Colonic mucosa (tissue), 4 donors: ENCODE data around the gene BPIFB2. TPM values are rescaled to one million over a fixed set of nuclear protein-coding genes. Genes with fewer than 3 reads are reported as not detected.

Experiments
- DNase-seq: peaks from one replicate; pipeline ENCODE4 v3.0.0-alpha.2; 2020
- H3K27ac ChIP-seq: fragments of 200-600 bp; one replicate; pipeline ENCODE4 v1.8.0; 2021
- H3K27me3 ChIP-seq: fragments of 200-600 bp; one replicate; pipeline ENCODE4 v1.8.0; 2021
- H3K36me3 ChIP-seq: fragments of 200-600 bp; one replicate; pipeline ENCODE4 v1.8.0; 2021
- H3K4me1 ChIP-seq: fragments of 200-600 bp; one replicate; pipeline ENCODE4 v1.8.0; 2021; ENCODE audit warnings: mild to moderate bottlenecking
- H3K4me3 ChIP-seq: fragments of 200-600 bp; one replicate; pipeline ENCODE4 v1.8.0; 2021
- H3K9ac ChIP-seq, 2 donors: one replicate each; pipeline ENCODE4 v1.7.0; 2013; ENCODE audit warnings: control low read depth in 2 of 2, low read depth in 2 of 2, low read length in 2 of 2
- H3K9me3 ChIP-seq: fragments of 200-600 bp; one replicate; pipeline ENCODE4 v1.8.0; 2021
- intact Hi-C: fragments of 100-400 bp; cut with DNase I; formaldehyde crosslinking; loops from one replicate; pipeline ENCODE4 v1.14.1; 2022
- total RNA-seq, 2 donors: library from RNA; stranded (reverse); fragmentation: NEBNext Ultra II Directional in 1 of 2; extraction: Animal tissue kit (Norgen Biotek cat#: 25700) in 1 of 2; gene quantifications; one replicate each; pipeline ENCODE4 v1.2.1, GENCODE V29; 2021
- TF ChIP-seq, protein P1 (sequence below): fragments of 200-600 bp; IDR thresholded peaks from one replicate; pipeline ENCODE4 v1.8.0; 2022; ENCODE audit warnings: antibody characterized with exemption, mild to moderate bottlenecking
- donor health status: healthy.
- donor health status: DM: no; HTN: no; CAD: no.
- donor health status: DM: no; HTN: no; CAD: no.

BPIFB2 gene
- total RNA-seq, 2 donors from 2014 or later = 0.35 TPM; not detected in 1

DNA sequence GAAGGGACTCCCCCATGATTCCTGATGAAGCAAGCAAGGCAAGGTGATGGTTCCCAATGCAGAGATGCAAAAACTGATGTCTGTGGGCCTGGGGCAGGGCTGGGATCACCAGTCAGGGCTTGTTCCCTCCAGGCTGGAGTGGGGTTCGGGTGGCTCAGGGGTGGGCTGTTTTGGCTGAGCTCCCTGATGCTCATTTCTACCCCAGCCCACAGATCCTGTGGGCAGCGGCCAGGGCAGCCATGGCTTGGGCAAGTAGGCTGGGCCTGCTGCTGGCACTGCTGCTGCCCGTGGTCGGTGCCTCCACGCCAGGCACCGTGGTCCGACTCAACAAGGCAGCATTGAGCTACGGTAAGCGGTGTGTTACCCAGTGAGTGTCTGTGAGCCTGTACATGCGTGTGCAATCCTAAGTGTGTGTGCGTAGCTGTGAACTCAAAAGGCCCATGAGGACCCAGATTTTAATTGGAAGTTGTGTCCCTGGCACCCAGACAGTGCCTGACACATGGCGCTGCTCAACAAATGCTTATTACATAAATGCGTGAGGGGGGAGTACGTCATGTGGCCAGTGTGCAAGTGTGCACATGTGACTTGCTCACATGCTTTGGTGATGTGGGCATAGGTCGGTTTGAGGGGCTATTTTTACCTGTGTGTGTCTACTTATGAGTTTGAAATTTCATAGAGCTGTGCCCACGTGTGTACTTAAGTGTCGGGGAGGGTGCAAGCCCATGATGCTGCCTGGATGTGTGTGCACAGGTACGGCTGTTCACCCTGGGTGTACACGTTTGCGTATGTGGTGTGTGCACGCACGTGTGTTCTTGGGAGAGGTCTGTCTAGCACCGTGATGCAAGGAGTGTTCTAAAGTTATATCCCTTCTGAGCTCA is 1.1 kb downstream of the BPIFB2 start:
- Histone ChIP-seq H3K36me3 (no peaks in the 10 kb centered on the region), H3K4me1 (no peaks in the 10 kb centered on the region), H3K27ac (no peak overlapping the region), H3K9ac (no peak overlapping the region), H3K9me3 (no peaks in the 10 kb centered on the region), H3K4me3 (no peak overlapping the region), H3K27me3 (no peaks in the 10 kb centered on the region)
- no peak for DNase-seq
- intact Hi-C loops = loop anchor here (10.0 kb wide), 1 partner anchor 214 kb away; no protein-coding TSS in a partner anchor
- TF ChIP-seq, protein P1, sequence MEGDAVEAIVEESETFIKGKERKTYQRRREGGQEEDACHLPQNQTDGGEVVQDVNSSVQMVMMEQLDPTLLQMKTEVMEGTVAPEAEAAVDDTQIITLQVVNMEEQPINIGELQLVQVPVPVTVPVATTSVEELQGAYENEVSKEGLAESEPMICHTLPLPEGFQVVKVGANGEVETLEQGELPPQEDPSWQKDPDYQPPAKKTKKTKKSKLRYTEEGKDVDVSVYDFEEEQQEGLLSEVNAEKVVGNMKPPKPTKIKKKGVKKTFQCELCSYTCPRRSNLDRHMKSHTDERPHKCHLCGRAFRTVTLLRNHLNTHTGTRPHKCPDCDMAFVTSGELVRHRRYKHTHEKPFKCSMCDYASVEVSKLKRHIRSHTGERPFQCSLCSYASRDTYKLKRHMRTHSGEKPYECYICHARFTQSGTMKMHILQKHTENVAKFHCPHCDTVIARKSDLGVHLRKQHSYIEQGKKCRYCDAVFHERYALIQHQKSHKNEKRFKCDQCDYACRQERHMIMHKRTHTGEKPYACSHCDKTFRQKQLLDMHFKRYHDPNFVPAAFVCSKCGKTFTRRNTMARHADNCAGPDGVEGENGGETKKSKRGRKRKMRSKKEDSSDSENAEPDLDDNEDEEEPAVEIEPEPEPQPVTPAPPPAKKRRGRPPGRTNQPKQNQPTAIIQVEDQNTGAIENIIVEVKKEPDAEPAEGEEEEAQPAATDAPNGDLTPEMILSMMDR = no peak

DNA sequence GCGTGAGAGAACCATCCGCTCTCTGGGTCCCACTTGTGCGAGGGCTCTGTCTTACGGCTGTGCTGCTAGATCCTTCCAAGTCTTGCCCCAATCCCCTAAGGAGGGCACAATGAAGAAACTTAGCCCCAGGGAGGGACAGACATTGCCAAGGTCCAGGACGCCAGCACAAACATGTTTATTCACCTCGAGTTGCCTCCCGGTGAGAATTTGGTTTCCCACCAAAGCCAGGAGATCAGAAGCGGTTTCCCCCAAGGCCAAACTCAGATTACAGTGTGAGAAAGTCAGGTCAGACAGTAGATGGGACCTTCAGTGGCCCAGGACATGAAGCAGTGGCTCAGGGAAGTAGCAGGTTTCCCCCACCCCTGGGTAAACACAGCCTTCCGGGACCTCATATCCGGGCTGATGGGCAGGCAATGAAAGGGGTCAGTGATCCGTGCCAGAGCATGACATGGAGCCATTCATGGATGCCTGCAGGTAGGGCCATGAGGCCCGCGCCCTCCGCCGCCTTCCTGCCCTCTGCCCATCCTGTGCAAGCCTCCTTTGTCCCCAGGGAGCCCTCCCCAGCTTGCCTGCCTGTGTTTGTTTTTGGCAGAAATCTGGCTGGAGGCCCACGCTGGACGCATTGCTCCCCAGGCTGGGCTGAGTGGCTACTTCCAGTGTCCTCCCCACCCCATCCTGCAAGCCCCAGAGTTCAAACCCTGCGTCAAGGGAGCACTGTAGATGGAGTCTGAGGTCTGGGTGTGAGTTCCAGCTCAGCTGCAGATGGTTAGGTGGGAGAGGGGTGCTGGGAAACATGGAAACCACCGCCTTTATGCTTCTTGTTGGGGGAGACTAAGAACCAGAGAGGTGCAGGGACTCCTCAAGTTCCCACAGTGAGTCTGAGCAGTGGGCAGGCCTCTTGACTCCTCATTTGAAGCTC is 2.0 kb downstream of the BPIFB2 start:
- Histone ChIP-seq H3K9ac (no peak overlapping the region), H3K27ac (no peak overlapping the region), H3K4me1 (no peaks in the 10 kb centered on the region), H3K9me3 (no peaks in the 10 kb centered on the region), H3K36me3 (no peaks in the 10 kb centered on the region), H3K27me3 (no peaks in the 10 kb centered on the region), H3K4me3 (no peak overlapping the region)
- TF ChIP-seq, protein P1 = no peak
- intact Hi-C loops = loop anchor here (10.0 kb wide), 1 partner anchor 215 kb away; no protein-coding TSS in a partner anchor
- no peak for DNase-seq

DNA sequence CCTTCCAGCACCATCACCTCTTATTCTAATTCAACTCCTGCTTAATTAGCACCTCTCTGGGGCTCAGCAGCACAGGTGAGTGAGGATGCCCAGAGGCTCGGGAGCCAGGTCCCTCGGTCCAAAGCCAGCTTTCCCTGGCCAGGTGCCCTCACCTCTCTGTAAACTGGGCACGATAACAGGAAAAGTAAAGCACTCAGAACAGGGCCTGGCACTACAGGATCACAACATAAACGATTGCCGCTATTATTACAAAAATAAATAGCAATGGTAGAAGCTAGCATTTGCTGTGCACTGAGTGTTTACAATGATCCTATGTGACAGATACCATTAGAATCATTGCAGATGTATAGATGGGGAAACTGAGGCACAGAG is 2.6 kb downstream of the BPIFB2 start:
- no peak for DNase-seq
- Histone ChIP-seq H3K27me3 (no peaks in the 10 kb centered on the region), H3K36me3 (no peaks in the 10 kb centered on the region), H3K4me3 (no peak overlapping the region), H3K4me1 (no peaks in the 10 kb centered on the region), H3K9me3 (no peaks in the 10 kb centered on the region), H3K9ac (no peak overlapping the region), H3K27ac (no peak overlapping the region)
- TF ChIP-seq, protein P1 = no peak
- intact Hi-C loops = no loop called here

DNA sequence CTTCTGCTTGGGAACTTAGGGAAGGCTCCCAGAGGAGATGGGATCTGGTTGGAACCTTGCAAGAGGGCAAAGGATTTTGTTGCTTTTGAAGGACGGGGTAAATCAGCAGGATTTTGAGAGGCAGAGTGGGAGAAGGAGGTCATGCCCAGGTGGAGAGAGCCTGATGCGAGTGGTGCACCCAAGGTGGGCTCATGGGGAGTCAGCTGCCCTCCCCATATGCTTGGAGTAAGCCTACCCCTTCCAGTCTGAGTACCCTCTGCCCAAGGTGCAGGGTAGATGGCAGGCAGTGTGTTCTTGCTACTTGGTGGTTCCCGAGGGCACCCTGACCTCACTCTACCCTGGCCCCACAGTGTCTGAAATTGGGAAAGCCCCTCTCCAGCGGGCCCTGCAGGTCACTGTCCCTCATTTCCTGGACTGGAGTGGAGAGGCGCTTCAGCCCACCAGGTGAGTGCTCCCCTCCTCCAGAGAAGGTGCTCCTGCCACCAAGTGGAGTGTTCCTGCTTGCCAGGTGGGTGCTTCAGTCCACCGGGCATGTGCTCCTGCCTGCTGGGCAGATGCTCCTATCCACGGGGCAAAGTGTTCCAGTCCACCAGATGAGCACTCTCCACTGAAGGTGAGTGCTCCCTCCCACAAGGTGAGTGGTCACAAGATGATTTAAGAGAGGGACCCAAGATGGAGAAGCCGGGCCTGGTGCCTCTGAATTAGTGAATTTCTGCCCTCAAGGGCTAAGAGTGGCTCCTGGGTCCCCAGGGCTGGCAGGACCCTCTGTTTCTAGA is 3.4 kb downstream of the BPIFB2 start:
- intact Hi-C loops = no loop called here
- Histone ChIP-seq H3K9me3 (no peaks in the 10 kb centered on the region), H3K36me3 (no peaks in the 10 kb centered on the region), H3K9ac (no peak overlapping the region), H3K4me3 (no peak overlapping the region), H3K27ac (no peak overlapping the region), H3K4me1 (no peaks in the 10 kb centered on the region), H3K27me3 (no peaks in the 10 kb centered on the region)
- TF ChIP-seq, protein P1 = no peak
- DNase-seq = no peak
